ENCODE measurements around the gene SLC25A53. TPM values are rescaled to one million over a fixed set of nuclear protein-coding genes. Genes with fewer than 3 reads are reported as not detected.

Gene SLC25A53
- polyA plus RNA-seq, 3 donors: 5.9 to 9.6 (median 7.6) TPM

GRCh38 chrX:104141087-104141760 lies 15.6 kb downstream of the SLC25A53 start:
- TF ChIP-seq, protein P1, sequence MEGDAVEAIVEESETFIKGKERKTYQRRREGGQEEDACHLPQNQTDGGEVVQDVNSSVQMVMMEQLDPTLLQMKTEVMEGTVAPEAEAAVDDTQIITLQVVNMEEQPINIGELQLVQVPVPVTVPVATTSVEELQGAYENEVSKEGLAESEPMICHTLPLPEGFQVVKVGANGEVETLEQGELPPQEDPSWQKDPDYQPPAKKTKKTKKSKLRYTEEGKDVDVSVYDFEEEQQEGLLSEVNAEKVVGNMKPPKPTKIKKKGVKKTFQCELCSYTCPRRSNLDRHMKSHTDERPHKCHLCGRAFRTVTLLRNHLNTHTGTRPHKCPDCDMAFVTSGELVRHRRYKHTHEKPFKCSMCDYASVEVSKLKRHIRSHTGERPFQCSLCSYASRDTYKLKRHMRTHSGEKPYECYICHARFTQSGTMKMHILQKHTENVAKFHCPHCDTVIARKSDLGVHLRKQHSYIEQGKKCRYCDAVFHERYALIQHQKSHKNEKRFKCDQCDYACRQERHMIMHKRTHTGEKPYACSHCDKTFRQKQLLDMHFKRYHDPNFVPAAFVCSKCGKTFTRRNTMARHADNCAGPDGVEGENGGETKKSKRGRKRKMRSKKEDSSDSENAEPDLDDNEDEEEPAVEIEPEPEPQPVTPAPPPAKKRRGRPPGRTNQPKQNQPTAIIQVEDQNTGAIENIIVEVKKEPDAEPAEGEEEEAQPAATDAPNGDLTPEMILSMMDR (IDR thresholded peaks at IDR 0.05): no peak
- Histone ChIP-seq H3K36me3 (replicated peaks in 1 of 2; ENCODE audit: control insufficient read depth in 1 of 2, insufficient read depth in 2 of 2, low read length in 2 of 2) (no peaks in the 10 kb centered on the region), H3K27me3 (ENCODE audit: control insufficient read depth in 2 of 2, insufficient read depth in 2 of 2, low read length in 2 of 2) (no peaks in the 10 kb centered on the region), H3K27ac (ENCODE audit: low read depth in 1 of 2, low read length in 2 of 2) (no peak overlapping the region), H4K20me1 (ENCODE audit: insufficient read depth, low read length) (peaks cover 5% of the 10 kb centered on the region), H3K9me3 (replicated peaks in 1 of 2; ENCODE audit: control insufficient read depth in 1 of 2, insufficient read depth in 1 of 2, low read length in 2 of 2) (no peaks in the 10 kb centered on the region), H3K4me1 (ENCODE audit: control insufficient read depth in 1 of 2, insufficient read depth in 2 of 2, low read length in 2 of 2) (peaks cover 0 to 2% of the 10 kb centered on the region in 2 donors), H2AFZ (ENCODE audit: insufficient read depth, low read depth, low read length, poor library complexity, severe bottlenecking) (no peak overlapping the region), H3K79me2 (ENCODE audit: insufficient read depth, low read length) (no peaks in the 10 kb centered on the region), H3K9ac (ENCODE audit: insufficient read depth, low read length, poor library complexity, severe bottlenecking) (no peak overlapping the region), H3K4me2 (replicated peaks; ENCODE audit: extremely low read depth, low read length, poor library complexity, severe bottlenecking) (no peak overlapping the region), H3K4me3 (replicated peaks in 1 of 3; ENCODE audit: low read depth in 2 of 3, low read length in 3 of 3) (no peak overlapping the region)
- no peak overlapping the region for H3K4me3 Mint-ChIP-seq
- H3K4me1 Mint-ChIP-seq: peaks cover 8% of the 10 kb centered on the region
- H3K9me3 Mint-ChIP-seq: peaks cover 0 to 5% (median 0%) of the 10 kb centered on the region in 7 donors
- no peak overlapping the region for H3K27ac Mint-ChIP-seq
- H3K36me3 Mint-ChIP-seq: peaks cover 3 to 4% of the 10 kb centered on the region in 2 donors
- intact Hi-C loops (cut with micrococcal nuclease): no loop called here
- no peak for DNase-seq
- WGBS (ENCODE audit: insufficient coverage): 100% methylated on average over 1 of the region's 8 CpGs
- peaks cover 0 to 9% (median 0%) of the 10 kb centered on the region in 3 donors for H3K27me3 Mint-ChIP-seq (ENCODE audit: low read depth in 3 of 3)

GRCh38 chrX:104137496-104137895 lies 19.3 kb downstream of the SLC25A53 start:
- H3K9me3 Mint-ChIP-seq: peaks cover 0 to 8% (median 0%) of the 10 kb centered on the region in 7 donors
- peaks cover 0 to 12% (median 0%) of the 10 kb centered on the region in 3 donors for H3K27me3 Mint-ChIP-seq (ENCODE audit: low read depth in 3 of 3)
- intact Hi-C loops (cut with micrococcal nuclease): loop anchor here in 1 of 2 donors (2.0 to 10.0 kb wide), 2 partner anchors 39 to 293 kb away; no protein-coding TSS in a partner anchor
- peak in 1 of 3 donors; percentile 15 for DNase-seq
- peaks cover 16% of the 10 kb centered on the region for H3K4me1 Mint-ChIP-seq
- no peak overlapping the region for H3K27ac ChIP-seq (ENCODE audit: low read depth in 1 of 2, low read length in 2 of 2)
- H2AFZ ChIP-seq (ENCODE audit: insufficient read depth, low read depth, low read length, poor library complexity, severe bottlenecking): no peak overlapping the region
- TF ChIP-seq, protein P1 (IDR thresholded peaks at IDR 0.05): no peak
- H3K9me3 ChIP-seq (replicated peaks in 1 of 2; ENCODE audit: control insufficient read depth in 1 of 2, insufficient read depth in 1 of 2, low read length in 2 of 2): no peaks in the 10 kb centered on the region
- peaks cover 0 to 3% of the 10 kb centered on the region in 2 donors for H3K4me1 ChIP-seq (ENCODE audit: control insufficient read depth in 1 of 2, insufficient read depth in 2 of 2, low read length in 2 of 2)
- no peak overlapping the region for H3K4me3 ChIP-seq (replicated peaks in 1 of 3; ENCODE audit: low read depth in 2 of 3, low read length in 3 of 3)
- no peak overlapping the region for H3K4me3 Mint-ChIP-seq
- peaks cover 0 to 2% of the 10 kb centered on the region in 2 donors for H3K27me3 ChIP-seq (ENCODE audit: control insufficient read depth in 2 of 2, insufficient read depth in 2 of 2, low read length in 2 of 2)
- H3K79me2 ChIP-seq (ENCODE audit: insufficient read depth, low read length): no peaks in the 10 kb centered on the region
- no peak overlapping the region for H3K9ac ChIP-seq (ENCODE audit: insufficient read depth, low read length, poor library complexity, severe bottlenecking)
- H3K36me3 ChIP-seq (replicated peaks in 1 of 2; ENCODE audit: control insufficient read depth in 1 of 2, insufficient read depth in 2 of 2, low read length in 2 of 2): no peaks in the 10 kb centered on the region
- H3K27ac Mint-ChIP-seq: peak overlapping the region in 1 of 7 donors; percentile 46
- H4K20me1 ChIP-seq (ENCODE audit: insufficient read depth, low read length): peaks cover 23% of the 10 kb centered on the region
- no peak overlapping the region for H3K4me2 ChIP-seq (replicated peaks; ENCODE audit: extremely low read depth, low read length, poor library complexity, severe bottlenecking)
- H3K36me3 Mint-ChIP-seq: no peaks in the 10 kb centered on the region
- no CpG with 5 or more reads among the region's 3 CpGs for WGBS (ENCODE audit: insufficient coverage)
